RWPE1 (cell line): ENCODE data around the gene SUSD2.
A peak's percentile ranks its signal among the peaks of the same experiment; 100 is the strongest.

Experiments
- CTCF ChIA-PET: fragments of 350-600 bp; sonication (Branson Sonifier 250); formaldehyde crosslinking; extraction: SDS; loops from one replicate; lab custom pipeline; 2021; lab: Yijun Ruan, JAX
- POLR2A ChIA-PET: fragments of 400-600 bp; formaldehyde crosslinking; extraction: SDS; loops from one replicate; lab custom pipeline; 2020; ENCODE audit warnings: antibody characterized with exemption; ENCODE audit not compliant: low non-redundant PET; lab: Yijun Ruan, JAX
- DNase-seq: peaks from one replicate; pipeline ENCODE4 v3.0.0; 2012; ENCODE audit warnings: low spot score
- H3K27ac ChIP-seq: fragments of 450-650 bp; 2 replicates; pipeline ENCODE4 v1.5.1; 2017
- CTCF ChIP-seq: fragments of 450-650 bp; conservative IDR thresholded peaks from 2 replicates; pipeline ENCODE4 v1.5.1; 2017; ENCODE audit warnings: low read depth, mild to moderate bottlenecking

SUSD2 gene

GRCh38 chr22:24189249-24190158 lies 8.2 kb downstream of the SUSD2 start:
- POLR2A ChIA-PET, result no interaction called here
- TF ChIP-seq CTCF, result peak; percentile 89
- peak; percentile 76 for DNase-seq
- peak overlapping the region; percentile 88 for H3K27ac ChIP-seq
- CTCF ChIA-PET, result interaction anchor here (0.6 to 1.6 kb wide), 12 partner anchors 8 to 698 kb away, joined by 3 to 14 read pairs (median 4); partner anchors contain the start of gene SUSD2

GRCh38 chr22:24190159-24190540 lies 8.9 kb downstream of the SUSD2 start:
- no peak for TF ChIP-seq CTCF
- POLR2A ChIA-PET, result no interaction called here
- CTCF ChIA-PET, result interaction anchor here (0.6 to 1.6 kb wide), 5 partner anchors 9 to 271 kb away, joined by 3 to 14 read pairs (median 4); partner anchors contain the start of gene SUSD2
- no peak for DNase-seq
- peak overlapping the region; percentile 88 for H3K27ac ChIP-seq

- no peak for TF ChIP-seq CTCF
- no peak for DNase-seq
- POLR2A ChIA-PET, result no interaction called here
- CTCF ChIA-PET, result interaction anchor here (0.8 to 1.6 kb wide), 3 partner anchors 10 to 271 kb away, joined by 3 to 14 read pairs (median 5); partner anchors contain the start of gene SUSD2
- peak overlapping the region; percentile 88 for H3K27ac ChIP-seq
Measured at GRCh38 chr22:24190596-24191208, 9.4 kb downstream of the SUSD2 start.

GRCh38 chr22:24191381-24191841 lies 10.1 kb downstream of the SUSD2 start:
- no peak for TF ChIP-seq CTCF
- H3K27ac ChIP-seq, result peak overlapping the region; percentile 88; the same call in 1 of the 2 replicates
- CTCF ChIA-PET, result no interaction called here
- DNase-seq, result no peak
- POLR2A ChIA-PET, result no interaction called here

- CTCF ChIA-PET, result no interaction called here
- no peak for DNase-seq
- no peak for TF ChIP-seq CTCF
- POLR2A ChIA-PET, result no interaction called here
- peak overlapping the region; percentile 88; the same call in 1 of the 2 replicates for H3K27ac ChIP-seq
Measured at GRCh38 chr22:24191893-24192292, 10.6 kb downstream of the SUSD2 start.

- TF ChIP-seq CTCF, result no peak
- ChIA-PET POLR2A (no interaction called here), CTCF (interaction anchor here (1.0 kb wide), 1 partner anchor 49 kb away, joined by 3 read pairs; no protein-coding TSS in a partner anchor)
- DNase-seq, result no peak
- H3K27ac ChIP-seq, result peak overlapping the region; percentile 21; the same call in 1 of the 2 replicates
Measured at GRCh38 chr22:24198682-24199052, 17.4 kb downstream of the SUSD2 start.
